Gastrocnemius medialis (tissue), 4 donors: ENCODE data around the gene PUM1.

Experiments used
- POLR2A ChIP-seq, 2 donors: fragments of 450-650 bp; IDR thresholded peaks; one replicate each; pipeline ENCODE4 v1.6.1; 2017; ENCODE audit warnings: antibody characterized with exemption in 2 of 2, mild to moderate bottlenecking in 2 of 2, moderate library complexity in 2 of 2
- TF ChIP-seq, protein P1 (sequence below), 5 experiments: fragments of 450-650 bp in 3 of 5; fragments of 200-600 bp in 2 of 5; sonication (generic) in 2 of 5; IDR thresholded peaks in 4 of 5; conservative IDR thresholded peaks in 1 of 5; 1 replicate in 4 of 5; 2 replicates in 1 of 5; pipeline ENCODE4 v1.5.1; 2016 to 2019; ENCODE audit warnings: antibody characterized with exemption in 5 of 5, mild to moderate bottlenecking in 3 of 5, moderate library complexity in 3 of 5

DNA sequence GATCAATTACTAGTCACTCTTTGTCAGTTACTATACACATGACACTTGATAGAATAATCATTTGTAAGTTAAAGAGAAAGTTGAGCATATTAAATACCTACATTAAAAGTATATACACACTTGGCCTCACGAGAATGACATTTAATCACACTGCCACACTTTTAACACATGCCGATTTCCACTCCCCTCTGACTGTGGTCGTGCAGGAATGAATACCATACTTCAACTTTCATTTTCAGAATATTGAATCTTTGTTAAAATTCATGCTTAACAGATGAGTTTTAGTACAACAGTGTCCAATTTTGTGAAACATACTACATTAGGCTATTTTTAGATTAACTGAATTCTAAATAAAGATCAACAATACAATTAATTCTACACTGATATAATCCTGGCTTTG lies 78.8 kb downstream of the PUM1 start:
- TF ChIP-seq, protein P1, sequence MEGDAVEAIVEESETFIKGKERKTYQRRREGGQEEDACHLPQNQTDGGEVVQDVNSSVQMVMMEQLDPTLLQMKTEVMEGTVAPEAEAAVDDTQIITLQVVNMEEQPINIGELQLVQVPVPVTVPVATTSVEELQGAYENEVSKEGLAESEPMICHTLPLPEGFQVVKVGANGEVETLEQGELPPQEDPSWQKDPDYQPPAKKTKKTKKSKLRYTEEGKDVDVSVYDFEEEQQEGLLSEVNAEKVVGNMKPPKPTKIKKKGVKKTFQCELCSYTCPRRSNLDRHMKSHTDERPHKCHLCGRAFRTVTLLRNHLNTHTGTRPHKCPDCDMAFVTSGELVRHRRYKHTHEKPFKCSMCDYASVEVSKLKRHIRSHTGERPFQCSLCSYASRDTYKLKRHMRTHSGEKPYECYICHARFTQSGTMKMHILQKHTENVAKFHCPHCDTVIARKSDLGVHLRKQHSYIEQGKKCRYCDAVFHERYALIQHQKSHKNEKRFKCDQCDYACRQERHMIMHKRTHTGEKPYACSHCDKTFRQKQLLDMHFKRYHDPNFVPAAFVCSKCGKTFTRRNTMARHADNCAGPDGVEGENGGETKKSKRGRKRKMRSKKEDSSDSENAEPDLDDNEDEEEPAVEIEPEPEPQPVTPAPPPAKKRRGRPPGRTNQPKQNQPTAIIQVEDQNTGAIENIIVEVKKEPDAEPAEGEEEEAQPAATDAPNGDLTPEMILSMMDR (IDR thresholded peaks at IDR 0.05 in 4 of 5, conservative IDR thresholded peaks at IDR 0.05 in 1 of 5), result no peak
- TF ChIP-seq POLR2A (IDR thresholded peaks at IDR 0.05), result no peak
